ENCODE data around the gene EIF4E2.
A peak's percentile ranks its signal among the peaks of the same experiment; 100 is the strongest.

The EIF4E2 gene

DNA sequence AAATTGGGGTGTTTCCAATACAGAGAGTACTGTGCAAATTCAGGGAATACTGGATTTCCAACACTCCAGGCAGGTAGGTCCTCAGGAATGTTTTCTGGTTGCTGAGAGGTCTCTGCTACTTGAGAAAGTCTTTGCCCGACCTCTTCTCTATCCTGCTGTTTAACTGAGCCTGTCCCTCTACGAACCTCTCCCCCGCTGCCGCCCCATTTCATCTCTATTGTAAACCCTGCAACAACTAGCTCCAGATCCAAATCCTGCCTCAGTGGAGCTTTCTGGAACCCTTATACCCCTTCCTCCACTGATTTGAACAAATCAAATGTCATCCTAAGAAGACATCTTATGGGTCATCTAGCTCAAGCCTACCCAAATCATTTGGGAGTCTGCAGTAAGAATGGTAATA, 1.3 kb downstream of the EIF4E2 start:
- Histone ChIP-seq H2AFZ (ENCODE audit: low read depth, low read length) (no peak overlapping the region), H3K27ac (ENCODE audit: low read length, poor library complexity, severe bottlenecking) (no peak overlapping the region), H3K4me1 (ENCODE audit: control insufficient read depth, insufficient read depth, low read depth, low read length) (peaks cover 4% of the 10 kb centered on the region), H2BK5ac (ENCODE audit: low read depth, low read length, poor library complexity, severe bottlenecking) (no peak overlapping the region), H3K18ac (ENCODE audit: low read depth in 1 of 2, low read length in 2 of 2) (no peak overlapping the region), H3K9me3 (ENCODE audit: control insufficient read depth, low read length) (peaks cover 3% of the 10 kb centered on the region), H3K36me3 (ENCODE audit: control insufficient read depth in 1 of 2, insufficient read depth in 2 of 2, low read depth in 1 of 2, low read length in 2 of 2) (peaks cover 10 to 51% of the 10 kb centered on the region in 2 experiments), H4K8ac (ENCODE audit: low read length) (no peak overlapping the region), H4K91ac (ENCODE audit: low read length) (no peak overlapping the region), H2AK5ac (ENCODE audit: low read length, severe bottlenecking) (no peak overlapping the region), H3K23ac (ENCODE audit: low read length in 2 of 2) (no peak overlapping the region), H3K9ac (ENCODE audit: low read length) (peak overlapping the region; percentile 99), H2BK12ac (ENCODE audit: low read length in 2 of 2) (no peak overlapping the region), H2BK15ac (ENCODE audit: low read depth, poor library complexity, severe bottlenecking) (no peak overlapping the region), H2BK120ac (ENCODE audit: low read depth, low read length) (no peak overlapping the region), H3K4me3 (ENCODE audit: insufficient read depth in 1 of 2, low read depth in 1 of 2, low read length in 2 of 2) (peak overlapping the region in 1 of 2 experiments; percentile 98), H3K27me3 (ENCODE audit: control insufficient read depth in 1 of 2, insufficient read depth in 1 of 2, low read length in 2 of 2) (no peaks in the 10 kb centered on the region), H3K14ac (ENCODE audit: low read length in 2 of 2) (no peak overlapping the region), H3K79me1 (replicated peaks; ENCODE audit: low read length, poor library complexity, severe bottlenecking) (peaks cover 17% of the 10 kb centered on the region), H3K4ac (ENCODE audit: low read depth in 1 of 2, low read length in 2 of 2) (no peak overlapping the region), H3K4me2 (ENCODE audit: low read length, poor library complexity, severe bottlenecking) (peak overlapping the region; percentile 67)
- 96% methylated on average over 4 of the region's 4 CpGs for WGBS
- DNase-seq = no peak

DNA sequence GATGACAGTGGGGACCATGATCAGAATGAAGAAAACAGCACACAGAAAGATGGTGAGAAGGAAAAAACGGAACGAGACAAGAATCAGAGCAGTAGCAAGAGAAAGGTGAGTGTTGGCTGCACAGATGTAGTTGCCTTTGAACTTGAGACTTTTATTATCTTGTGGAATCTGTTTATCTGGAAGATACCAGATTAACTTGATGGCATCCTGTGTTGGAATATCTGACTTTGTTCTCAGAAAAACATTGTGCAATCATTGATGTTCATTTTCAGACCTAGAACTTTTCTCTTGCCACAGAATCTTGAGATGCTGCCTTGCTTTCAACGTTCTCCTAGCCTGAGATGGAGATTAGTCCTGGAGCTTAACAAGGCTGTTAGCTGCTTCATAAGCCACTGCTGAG, 5.9 kb downstream of the EIF4E2 start:
- H3K36me3 ChIP-seq (ENCODE audit: control insufficient read depth in 1 of 2, insufficient read depth in 2 of 2, low read depth in 1 of 2, low read length in 2 of 2) = peaks cover 14 to 84% of the 10 kb centered on the region in 2 experiments
- no peaks in the 10 kb centered on the region for H3K27me3 ChIP-seq (ENCODE audit: control insufficient read depth in 1 of 2, insufficient read depth in 1 of 2, low read length in 2 of 2)
- no peak overlapping the region for H3K23ac ChIP-seq (ENCODE audit: low read length in 2 of 2)
- H4K8ac ChIP-seq (ENCODE audit: low read length) = no peak overlapping the region
- no peak overlapping the region for H3K4ac ChIP-seq (ENCODE audit: low read depth in 1 of 2, low read length in 2 of 2)
- no peak overlapping the region for H3K27ac ChIP-seq (ENCODE audit: low read length, poor library complexity, severe bottlenecking)
- peaks cover 4% of the 10 kb centered on the region for H3K4me1 ChIP-seq (ENCODE audit: control insufficient read depth, insufficient read depth, low read depth, low read length)
- H3K4me2 ChIP-seq (ENCODE audit: low read length, poor library complexity, severe bottlenecking) = no peak overlapping the region
- H2BK120ac ChIP-seq (ENCODE audit: low read depth, low read length) = no peak overlapping the region
- H3K79me1 ChIP-seq (replicated peaks; ENCODE audit: low read length, poor library complexity, severe bottlenecking) = peaks cover 16% of the 10 kb centered on the region
- 98% methylated on average over 3 of the region's 3 CpGs for WGBS
- no peak overlapping the region for H3K14ac ChIP-seq (ENCODE audit: low read length in 2 of 2)
- no peak for DNase-seq
- no peak overlapping the region for H3K4me3 ChIP-seq (ENCODE audit: insufficient read depth in 1 of 2, low read depth in 1 of 2, low read length in 2 of 2)
- H3K9ac ChIP-seq (ENCODE audit: low read length) = no peak overlapping the region
- H2BK12ac ChIP-seq (ENCODE audit: low read length in 2 of 2) = no peak overlapping the region
- no peak overlapping the region for H2BK5ac ChIP-seq (ENCODE audit: low read depth, low read length, poor library complexity, severe bottlenecking)
- H4K91ac ChIP-seq (ENCODE audit: low read length) = no peak overlapping the region
- H2BK15ac ChIP-seq (ENCODE audit: low read depth, poor library complexity, severe bottlenecking) = no peak overlapping the region
- H2AK5ac ChIP-seq (ENCODE audit: low read length, severe bottlenecking) = no peak overlapping the region
- no peak overlapping the region for H3K18ac ChIP-seq (ENCODE audit: low read depth in 1 of 2, low read length in 2 of 2)
- no peak overlapping the region for H2AFZ ChIP-seq (ENCODE audit: low read depth, low read length)
- no peaks in the 10 kb centered on the region for H3K9me3 ChIP-seq (ENCODE audit: control insufficient read depth, low read length)

DNA sequence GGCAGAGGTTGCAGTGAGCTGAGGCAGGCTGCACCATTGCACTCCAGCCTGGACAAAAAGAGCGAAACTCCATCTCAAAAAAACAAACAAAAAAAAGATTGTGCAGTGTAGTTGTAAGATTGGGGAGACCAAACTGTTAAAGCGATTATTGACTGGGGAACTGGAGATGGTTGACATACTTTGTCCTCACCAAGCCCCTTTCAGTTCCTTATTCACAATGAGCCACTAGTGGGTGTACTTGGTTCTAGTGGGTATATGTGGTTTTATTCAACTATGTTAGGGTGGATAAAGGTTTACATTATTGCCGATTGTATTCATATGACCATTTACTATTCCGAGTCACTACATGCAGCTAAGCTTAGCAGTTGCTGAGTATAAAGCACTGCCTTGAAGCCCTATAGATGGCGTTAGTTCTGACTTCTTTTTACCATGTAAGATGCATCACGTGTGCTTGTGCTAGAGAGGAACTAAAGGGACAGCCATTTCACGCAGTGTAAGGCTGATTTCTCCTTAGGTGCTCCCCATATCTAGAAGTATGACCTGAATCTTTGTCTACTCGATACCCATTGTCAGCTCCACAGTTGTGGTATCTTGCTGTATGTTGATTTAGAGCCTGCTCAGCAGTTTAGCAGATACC, 12.1 kb downstream of the EIF4E2 start:
- Histone ChIP-seq H4K91ac (ENCODE audit: low read length) (no peak overlapping the region), H3K9ac (ENCODE audit: low read length) (no peak overlapping the region), H3K4ac (ENCODE audit: low read depth in 1 of 2, low read length in 2 of 2) (no peak overlapping the region), H2BK5ac (ENCODE audit: low read depth, low read length, poor library complexity, severe bottlenecking) (no peak overlapping the region), H2BK15ac (ENCODE audit: low read depth, poor library complexity, severe bottlenecking) (no peak overlapping the region), H3K4me3 (ENCODE audit: insufficient read depth in 1 of 2, low read depth in 1 of 2, low read length in 2 of 2) (no peak overlapping the region), H3K4me2 (ENCODE audit: low read length, poor library complexity, severe bottlenecking) (no peak overlapping the region), H2BK120ac (ENCODE audit: low read depth, low read length) (no peak overlapping the region), H2AK5ac (ENCODE audit: low read length, severe bottlenecking) (no peak overlapping the region), H3K27ac (ENCODE audit: low read length, poor library complexity, severe bottlenecking) (no peak overlapping the region), H3K9me3 (ENCODE audit: control insufficient read depth, low read length) (no peaks in the 10 kb centered on the region), H3K36me3 (ENCODE audit: control insufficient read depth in 1 of 2, insufficient read depth in 2 of 2, low read depth in 1 of 2, low read length in 2 of 2) (peaks cover 36 to 89% of the 10 kb centered on the region in 2 experiments), H3K18ac (ENCODE audit: low read depth in 1 of 2, low read length in 2 of 2) (no peak overlapping the region), H2AFZ (ENCODE audit: low read depth, low read length) (no peak overlapping the region), H3K23ac (ENCODE audit: low read length in 2 of 2) (no peak overlapping the region), H3K27me3 (ENCODE audit: control insufficient read depth in 1 of 2, insufficient read depth in 1 of 2, low read length in 2 of 2) (no peaks in the 10 kb centered on the region), H3K14ac (ENCODE audit: low read length in 2 of 2) (no peak overlapping the region), H3K79me1 (replicated peaks; ENCODE audit: low read length, poor library complexity, severe bottlenecking) (peaks cover 20% of the 10 kb centered on the region), H3K4me1 (ENCODE audit: control insufficient read depth, insufficient read depth, low read depth, low read length) (no peaks in the 10 kb centered on the region), H2BK12ac (ENCODE audit: low read length in 2 of 2) (no peak overlapping the region), H4K8ac (ENCODE audit: low read length) (no peak overlapping the region)
- 93% methylated on average over 7 of the region's 8 CpGs for WGBS
- no peak for DNase-seq

DNA sequence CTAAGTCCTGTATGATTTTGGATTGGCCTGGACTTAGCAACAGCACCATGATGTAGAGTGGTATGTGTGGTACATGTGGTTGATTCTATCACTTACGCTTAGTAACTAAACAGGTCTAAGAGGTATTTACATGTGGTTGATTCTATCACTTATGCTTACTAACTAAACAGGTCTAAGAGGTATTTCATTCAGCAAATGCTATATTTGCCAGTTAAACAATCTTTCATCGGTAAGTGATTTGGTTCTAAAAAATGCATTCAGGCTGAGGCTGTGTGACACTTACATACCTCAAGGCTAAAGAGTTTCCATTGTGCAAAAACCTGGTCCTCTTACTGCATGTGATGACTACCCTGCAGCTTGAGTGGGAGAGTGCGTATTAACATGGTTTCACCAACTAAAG, 13.1 kb downstream of the EIF4E2 start:
- Histone ChIP-seq H4K91ac (ENCODE audit: low read length) (no peak overlapping the region), H3K4me3 (ENCODE audit: insufficient read depth in 1 of 2, low read depth in 1 of 2, low read length in 2 of 2) (no peak overlapping the region), H3K23ac (ENCODE audit: low read length in 2 of 2) (no peak overlapping the region), H3K27me3 (ENCODE audit: control insufficient read depth in 1 of 2, insufficient read depth in 1 of 2, low read length in 2 of 2) (no peaks in the 10 kb centered on the region), H3K18ac (ENCODE audit: low read depth in 1 of 2, low read length in 2 of 2) (no peak overlapping the region), H3K36me3 (ENCODE audit: control insufficient read depth in 1 of 2, insufficient read depth in 2 of 2, low read depth in 1 of 2, low read length in 2 of 2) (peaks cover 34 to 88% of the 10 kb centered on the region in 2 experiments), H2BK5ac (ENCODE audit: low read depth, low read length, poor library complexity, severe bottlenecking) (no peak overlapping the region), H3K79me1 (replicated peaks; ENCODE audit: low read length, poor library complexity, severe bottlenecking) (peaks cover 19% of the 10 kb centered on the region), H3K4ac (ENCODE audit: low read depth in 1 of 2, low read length in 2 of 2) (no peak overlapping the region), H3K4me2 (ENCODE audit: low read length, poor library complexity, severe bottlenecking) (no peak overlapping the region), H2BK120ac (ENCODE audit: low read depth, low read length) (no peak overlapping the region), H4K8ac (ENCODE audit: low read length) (no peak overlapping the region), H3K14ac (ENCODE audit: low read length in 2 of 2) (no peak overlapping the region), H3K27ac (ENCODE audit: low read length, poor library complexity, severe bottlenecking) (no peak overlapping the region), H3K9ac (ENCODE audit: low read length) (no peak overlapping the region), H2BK12ac (ENCODE audit: low read length in 2 of 2) (no peak overlapping the region), H3K4me1 (ENCODE audit: control insufficient read depth, insufficient read depth, low read depth, low read length) (no peaks in the 10 kb centered on the region), H2AFZ (ENCODE audit: low read depth, low read length) (no peak overlapping the region), H3K9me3 (ENCODE audit: control insufficient read depth, low read length) (no peaks in the 10 kb centered on the region), H2AK5ac (ENCODE audit: low read length, severe bottlenecking) (no peak overlapping the region), H2BK15ac (ENCODE audit: low read depth, poor library complexity, severe bottlenecking) (no peak overlapping the region)
- 71% methylated on average over 2 of the region's 3 CpGs for WGBS
- DNase-seq = peak; percentile 33

Measured in mesenchymal stem cell (in vitro differentiated cells and primary cell).